Stimulated activated CD8-positive, alpha-beta memory T cell treated with anti-CD3 and anti-CD28 coated beads, Interleukin-7, amount 100 ng/mL, for 48 hours (primary cell): ENCODE measurements around the gene TTN.

Experiments used
- DNase-seq, 2 donors: peaks; one replicate each; pipeline ENCODE4 v3.0.0-alpha.2; 2020; ENCODE audit warnings: low read depth in 1 of 2; ENCODE audit errors: extremely low read depth in 1 of 2

TTN gene

DNA sequence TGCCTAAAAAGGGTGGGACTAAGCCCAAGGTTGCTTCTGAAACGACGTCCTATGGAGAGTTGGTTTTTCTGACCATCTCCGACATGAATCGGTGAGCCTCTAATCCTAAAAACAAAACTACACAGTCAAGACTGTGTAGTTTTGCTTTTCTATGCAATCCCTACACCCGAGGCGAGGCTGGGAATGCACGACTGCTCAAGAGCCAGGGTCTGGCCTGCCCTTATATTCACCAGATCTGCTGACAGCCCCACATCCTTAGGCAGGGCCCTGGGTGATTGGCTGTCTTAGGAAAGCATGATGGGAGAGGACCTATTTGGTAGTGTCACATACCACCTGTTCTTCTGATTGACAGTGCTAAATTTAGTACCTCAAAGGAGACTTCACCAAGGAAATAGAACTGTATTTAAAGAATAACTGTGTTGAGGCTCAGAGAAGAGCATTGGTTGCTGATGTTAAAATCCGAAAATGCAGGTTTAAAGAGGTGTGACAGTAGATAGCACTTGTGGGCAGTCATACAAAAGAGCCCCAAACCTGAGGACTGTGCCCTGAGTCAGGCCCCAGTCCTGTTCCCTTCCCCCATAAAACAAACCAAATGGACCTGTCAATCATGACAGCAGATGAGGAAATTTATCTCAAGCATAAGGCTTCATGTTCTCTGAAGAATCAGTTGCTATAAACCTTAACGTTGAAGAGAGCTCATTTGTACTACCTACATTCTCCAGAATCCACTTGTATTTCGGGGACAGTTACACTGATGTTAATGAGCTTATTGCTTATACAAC is at the start of gene TTN:
TSS of gene TTN (minus strand) at position 197 of the 782 bp plus-strand sequence. CDS start 2,781 bp downstream, outside the sequence.
- no peak for DNase-seq

DNA sequence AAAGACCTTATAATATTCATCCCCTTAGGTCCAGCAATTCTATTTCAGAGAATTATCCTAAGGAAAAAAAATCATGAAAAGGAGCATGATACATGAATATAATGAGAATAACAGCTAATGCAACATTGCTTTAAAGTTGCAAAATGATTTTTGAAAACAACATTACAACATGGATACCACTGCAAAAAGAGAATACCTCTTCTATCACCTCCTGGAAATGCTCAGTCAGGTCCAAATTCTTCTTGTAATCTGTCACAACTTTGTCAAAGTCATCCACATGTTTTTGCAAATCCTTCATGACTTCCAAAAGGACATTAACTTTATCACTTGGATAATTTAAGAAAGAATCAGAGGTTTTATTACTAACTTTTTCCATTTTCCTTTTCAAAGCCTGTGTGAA is 47.9 kb upstream of the TTN start:
- DNase-seq, result no peak

DNA sequence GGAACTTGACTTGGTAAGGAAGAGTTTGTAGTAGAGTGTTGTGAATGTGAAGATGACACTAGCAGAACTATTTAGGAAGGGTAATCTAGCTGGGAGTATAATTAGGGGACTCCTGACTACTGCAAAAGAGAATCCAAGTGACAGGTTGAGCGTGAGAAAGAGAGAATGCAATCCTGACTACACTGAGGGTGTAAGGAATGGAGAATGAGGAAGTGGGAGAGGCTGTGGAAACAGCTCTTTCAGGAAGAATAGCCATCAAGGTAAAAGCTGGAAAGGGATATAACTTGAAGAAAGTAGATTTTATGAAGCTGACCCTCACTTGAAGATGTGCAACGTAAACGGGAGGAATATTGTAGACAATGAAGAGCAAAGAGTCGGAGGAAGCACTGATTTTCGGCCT is 41.1 kb upstream of the TTN start:
- DNase-seq, result no peak

DNA sequence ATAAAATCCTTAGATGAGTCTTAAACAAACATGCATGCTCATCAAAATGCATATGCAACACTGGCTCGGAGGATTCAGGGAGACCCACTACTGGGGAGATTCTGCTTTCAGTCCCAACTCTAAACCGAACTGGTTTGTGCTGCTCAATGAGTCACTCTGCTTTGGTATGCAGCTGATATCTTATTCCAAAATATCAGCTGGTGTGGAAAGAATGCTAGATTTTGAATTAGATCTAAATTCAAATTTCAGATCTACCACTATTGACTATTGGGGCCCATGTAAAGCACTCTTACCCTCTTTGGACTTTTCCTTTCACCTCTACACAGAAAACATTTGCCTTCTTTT is 39.2 kb upstream of the TTN start:
- DNase-seq, result no peak

DNA sequence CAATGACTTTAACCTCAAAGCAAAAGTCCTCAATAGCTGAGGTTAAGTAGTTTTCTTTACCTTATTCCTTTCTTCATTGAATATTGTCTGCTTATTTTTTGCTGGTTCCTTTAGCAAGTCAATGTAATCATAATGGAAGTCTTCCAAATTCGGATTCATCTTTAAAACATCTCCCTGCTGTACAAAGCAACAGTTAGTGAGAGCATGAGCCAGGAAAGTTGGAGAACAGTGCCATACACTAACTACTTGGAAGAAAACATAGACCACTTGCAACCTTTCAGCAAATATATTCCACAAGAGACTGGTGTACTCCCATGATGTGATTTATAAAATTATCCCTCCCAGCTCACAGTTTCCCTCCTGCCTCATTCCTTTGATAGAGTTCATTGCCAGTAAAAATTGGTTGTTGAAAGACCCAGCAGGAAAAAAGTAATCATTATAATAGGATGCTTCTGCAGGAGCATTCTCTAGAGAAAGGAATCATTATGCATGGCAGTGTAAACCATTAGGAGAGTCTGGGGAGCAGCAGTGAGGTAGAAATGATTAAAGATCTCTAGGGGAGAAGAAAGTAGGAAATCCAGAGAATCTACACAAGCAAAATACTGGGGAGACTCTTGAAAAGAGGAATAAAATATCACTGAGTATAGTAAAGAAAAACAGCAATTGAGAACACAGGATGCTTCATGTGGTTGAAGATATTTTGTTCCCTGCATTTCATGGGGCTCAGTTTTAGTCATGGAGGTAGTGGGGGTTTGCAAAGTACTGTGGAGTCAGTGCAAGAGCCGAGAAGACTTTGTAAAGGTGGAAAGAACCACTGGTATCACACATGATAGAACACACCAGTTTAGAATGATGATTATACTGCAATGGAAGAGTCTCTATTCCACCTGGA is 38.6 kb upstream of the TTN start:
- no peak for DNase-seq

DNA sequence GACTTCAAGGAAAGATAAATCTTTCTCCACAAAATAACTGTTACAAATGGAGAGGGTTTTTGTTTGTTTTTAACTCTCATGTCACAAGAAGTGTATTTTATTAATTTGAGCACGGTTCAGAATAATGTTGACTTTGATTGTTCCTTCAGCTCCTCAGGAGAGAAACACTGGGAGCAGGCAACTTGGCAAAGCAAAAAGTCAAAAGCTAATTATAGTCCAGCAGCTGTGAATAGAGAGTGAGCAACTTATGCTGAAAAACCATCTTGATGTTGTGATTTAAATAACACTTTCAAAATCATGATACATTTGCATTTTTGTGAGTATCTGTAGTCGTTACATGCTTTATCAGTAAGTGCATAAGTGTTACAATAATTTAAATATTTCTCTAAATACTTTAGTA is 37.5 kb upstream of the TTN start:
- DNase-seq, result no peak

DNA sequence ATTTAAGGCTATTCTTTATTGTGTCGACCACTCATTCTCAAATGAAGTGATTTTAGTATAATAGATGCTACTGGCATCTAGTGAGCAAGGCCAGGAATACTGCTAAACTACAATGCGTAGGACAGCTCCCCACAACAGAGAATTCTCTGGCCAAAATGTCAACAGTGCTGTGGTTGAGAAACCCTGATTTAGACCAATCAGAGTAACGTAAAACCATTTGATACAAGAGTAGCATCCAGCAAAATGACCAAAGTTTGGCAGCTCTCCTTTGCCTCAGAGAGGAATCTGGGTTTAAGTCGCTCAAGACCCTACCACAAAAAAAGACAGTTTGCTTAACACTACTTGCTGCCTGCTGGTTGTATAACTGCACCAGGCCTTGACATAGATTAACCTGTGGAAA is 37.0 kb upstream of the TTN start:
- no peak for DNase-seq

DNA sequence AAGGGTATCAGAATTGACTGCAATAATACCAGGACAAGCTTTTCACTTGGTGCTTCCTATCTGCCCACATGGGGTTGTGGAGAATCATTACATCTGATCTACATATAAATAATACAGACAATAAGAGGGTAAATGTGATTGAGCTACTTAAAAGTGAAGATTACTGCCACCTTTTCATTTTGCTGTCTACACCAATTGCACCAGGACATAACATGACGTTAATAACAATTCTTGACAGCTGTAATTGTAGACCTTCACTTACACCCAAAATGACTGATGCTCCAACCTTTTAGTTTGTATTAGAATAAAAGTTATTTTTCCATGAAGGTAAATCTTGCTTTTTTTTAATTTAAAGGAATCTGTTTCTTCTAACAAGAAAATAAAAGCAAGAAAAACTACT is 36.5 kb upstream of the TTN start:
- no peak for DNase-seq

DNA sequence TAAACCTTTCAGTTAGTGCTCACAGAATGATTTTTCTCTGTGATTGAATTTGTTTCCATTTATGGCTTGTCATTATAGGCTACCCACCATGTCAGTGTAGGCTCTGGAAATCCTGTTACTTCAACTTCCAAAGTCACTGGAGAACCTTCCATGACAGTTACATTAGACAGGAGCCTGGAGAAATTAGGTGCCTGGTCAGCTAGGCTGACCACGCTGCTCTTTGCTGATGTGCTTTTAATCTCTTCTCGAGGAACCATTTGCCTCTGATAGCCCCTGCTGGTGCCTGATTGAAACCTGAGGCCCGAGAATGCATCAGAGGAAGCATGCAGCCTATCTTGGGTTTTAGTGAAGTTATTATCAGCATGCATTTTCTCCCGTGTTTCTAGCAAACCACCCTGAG is 29.6 kb upstream of the TTN start:
- DNase-seq, result no peak

DNA sequence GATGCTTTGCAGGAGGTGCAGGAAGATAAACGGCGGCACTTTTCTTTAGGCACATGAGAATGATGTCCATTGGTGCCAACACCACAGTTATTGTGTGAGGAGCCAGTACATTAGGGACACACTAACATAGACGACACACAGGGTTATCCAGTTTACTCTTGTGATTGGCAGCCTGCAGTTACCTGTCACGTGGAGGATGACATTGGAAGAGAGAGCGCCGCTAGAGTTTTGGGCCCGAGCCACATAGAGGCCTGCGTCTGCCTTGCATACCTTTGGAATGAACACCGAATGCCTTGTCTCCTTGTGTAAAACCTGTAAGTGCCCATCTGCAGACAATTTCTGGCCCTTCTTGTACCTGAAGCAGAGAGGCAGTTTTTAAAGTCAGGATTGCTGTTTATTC is 26.9 kb upstream of the TTN start:
- DNase-seq, result no peak

DNA sequence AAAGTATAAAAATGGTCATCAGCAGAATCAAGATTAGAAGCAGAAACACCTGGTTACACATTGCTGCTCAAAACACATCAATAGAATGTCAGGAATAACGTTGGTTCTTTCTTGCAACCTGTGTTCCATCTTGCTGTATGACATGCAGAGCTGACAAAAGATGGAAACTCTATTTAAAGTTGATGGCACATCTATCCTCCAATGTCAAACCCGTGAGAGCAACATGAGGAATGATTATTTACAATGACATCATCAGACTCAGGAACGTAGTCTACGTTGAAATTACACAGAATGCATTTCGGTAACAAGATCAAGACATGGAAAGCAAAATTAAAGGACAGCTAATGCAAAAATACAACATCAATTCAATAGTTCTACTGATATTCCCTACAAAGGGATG is 26.2 kb upstream of the TTN start:
- no peak for DNase-seq

DNA sequence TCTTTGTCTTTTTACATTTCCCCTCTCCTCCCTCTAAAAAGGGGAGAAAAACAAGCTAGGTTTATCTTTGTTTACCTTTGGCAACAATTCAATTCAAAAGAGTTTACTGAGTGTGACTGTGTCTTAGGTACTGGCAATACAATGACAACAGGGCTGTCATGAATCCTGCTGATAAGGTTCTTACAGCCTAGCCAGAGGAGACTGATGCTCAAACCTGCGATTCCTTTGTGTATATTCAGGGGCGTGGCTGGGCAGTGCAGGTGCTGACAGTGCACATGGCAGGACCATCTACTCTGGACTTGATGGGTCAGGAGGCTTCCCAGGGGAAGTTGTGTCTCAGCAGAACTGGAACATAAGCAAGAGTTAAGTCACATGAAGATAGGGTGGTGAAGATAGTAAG is 23.2 kb upstream of the TTN start:
- DNase-seq, result no peak

DNA sequence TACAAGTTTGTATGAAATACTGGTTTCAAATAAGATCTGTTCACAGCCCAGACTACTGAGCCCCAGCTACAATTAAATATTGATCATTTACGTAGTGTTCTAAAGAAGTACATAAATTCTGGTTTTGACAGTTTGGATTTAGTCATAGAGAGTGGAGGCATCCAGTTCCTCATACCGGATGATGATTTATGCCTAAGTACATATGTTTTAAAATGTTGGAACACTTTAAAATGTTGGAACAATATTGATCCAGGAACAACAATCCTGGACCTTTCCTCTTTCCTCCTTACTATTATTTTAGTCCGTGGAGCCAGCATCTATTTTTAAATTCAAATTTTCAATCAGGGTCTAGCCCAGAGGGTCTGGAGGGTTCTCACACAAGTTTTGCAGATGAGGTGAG is 22.8 kb upstream of the TTN start:
- DNase-seq, result no peak

DNA sequence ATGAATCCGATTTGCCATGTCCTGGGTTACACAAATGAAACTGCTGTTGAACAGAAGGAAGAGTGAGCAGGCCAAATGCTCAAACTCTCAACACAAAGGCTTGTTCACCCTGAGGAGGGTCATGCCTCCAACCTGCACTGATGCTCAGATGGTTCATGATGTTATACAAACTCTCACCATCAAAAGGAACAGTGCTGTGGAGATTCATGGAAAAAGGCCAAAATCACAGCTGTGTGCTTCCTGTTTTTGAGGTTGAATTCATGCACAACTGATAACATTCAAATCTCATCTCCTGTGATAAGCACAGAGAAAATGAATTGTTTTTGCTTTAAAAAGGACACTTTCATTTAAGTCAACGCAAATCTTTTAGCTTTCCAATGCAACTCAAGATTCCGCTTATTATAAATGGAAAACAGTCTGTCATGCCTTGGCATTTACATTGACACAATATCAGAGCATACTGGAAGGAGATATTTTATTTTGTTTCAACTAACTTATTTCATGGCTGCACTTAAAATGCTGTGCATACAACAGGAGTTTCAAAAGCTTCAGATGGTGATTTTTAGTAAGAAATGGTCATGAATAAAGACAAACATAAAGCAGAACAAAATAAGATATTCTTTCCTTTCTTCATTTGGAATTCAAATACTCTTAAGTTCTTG is 22.2 kb upstream of the TTN start:
- DNase-seq, result no peak

DNA sequence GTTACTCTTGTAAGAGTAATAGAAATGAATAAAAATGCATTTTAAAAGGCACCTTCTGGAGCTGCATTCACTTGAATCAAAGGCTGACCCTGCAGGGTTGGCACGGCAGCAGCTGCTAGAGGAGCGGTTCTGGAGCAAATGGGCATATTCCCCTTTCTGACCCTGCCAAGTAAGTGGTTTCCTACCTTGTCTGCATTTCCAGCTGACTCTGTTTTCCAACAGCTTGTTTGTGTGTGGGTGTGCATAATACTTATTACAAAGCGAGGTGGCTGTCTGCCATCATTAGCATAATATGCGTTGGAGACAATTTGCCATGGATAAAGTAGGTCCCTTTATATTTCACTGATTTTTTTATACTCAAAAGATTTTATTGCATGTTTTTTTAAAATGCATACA is 21.3 kb upstream of the TTN start:
- no peak for DNase-seq

DNA sequence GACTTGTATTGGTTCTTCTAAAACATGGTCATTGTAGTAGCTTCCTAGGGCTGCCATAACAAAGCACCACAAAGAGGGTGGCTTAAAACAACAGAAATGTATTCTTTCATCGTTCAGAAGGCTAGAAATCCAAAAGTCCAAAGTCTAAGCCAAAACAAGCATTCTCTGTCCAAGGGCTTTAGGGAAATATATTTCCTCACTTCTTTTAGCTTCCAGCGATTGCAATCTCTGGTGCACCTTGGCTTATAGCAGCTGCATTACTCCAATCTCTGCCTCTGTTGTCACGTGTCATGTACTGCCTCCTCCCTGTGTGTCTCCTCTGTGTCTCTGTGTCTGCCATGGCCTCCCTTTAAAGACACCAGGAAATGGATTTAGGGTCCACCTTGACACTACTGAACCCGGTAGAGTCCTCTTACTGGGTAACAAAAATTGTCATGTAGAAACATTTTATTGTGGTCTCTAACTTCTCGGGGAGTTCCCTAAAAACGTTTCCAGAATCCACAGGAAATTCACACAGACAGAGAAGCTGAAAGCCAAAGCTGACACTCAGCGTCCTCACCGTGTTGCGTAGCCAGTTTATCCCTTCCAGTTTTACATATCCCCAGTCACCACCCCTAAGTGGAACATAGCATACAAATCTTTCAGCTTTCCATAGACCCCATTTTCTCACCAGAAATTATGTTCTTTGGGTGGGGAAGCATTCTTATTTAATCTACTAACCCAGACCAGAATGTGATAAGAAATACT is 20.7 kb upstream of the TTN start:
- DNase-seq, result no peak

DNA sequence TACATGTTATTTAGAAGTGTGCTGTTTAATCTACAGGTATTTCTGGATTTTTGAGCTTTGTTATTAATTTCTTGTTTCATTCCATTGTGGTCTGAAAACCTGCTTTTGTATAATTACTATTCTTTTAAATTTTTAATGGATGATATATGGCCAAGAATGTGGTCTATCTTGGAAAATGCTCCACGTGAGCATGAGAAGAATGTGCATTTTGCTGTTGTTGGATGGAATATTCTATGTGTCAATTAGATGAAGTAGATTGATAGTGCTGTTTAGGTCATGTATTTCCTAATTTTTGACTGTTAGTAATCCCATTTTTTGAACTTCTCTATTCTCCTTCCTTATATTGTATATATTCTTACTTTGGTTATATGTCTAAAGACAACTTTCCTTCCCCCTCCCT is 19.9 kb upstream of the TTN start:
- DNase-seq, result no peak

DNA sequence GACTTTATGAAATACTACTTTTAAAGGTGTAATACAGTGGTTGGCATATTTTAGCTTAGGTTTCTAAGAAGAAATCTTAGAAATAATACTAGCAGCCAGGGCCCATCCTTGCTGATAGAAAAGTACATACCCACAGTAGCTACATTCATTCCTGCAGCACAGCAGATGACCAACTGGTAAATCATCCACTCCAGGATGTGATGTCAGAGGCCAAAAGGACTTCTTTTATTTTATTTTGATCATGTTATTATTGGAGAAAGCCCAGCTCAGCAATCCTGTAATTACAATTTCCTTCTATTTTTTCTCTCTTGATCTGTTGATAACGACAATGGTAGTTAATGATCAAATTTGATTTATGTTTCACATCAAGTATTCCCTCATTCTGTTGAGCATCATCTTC is 18.0 kb upstream of the TTN start:
- no peak for DNase-seq

DNA sequence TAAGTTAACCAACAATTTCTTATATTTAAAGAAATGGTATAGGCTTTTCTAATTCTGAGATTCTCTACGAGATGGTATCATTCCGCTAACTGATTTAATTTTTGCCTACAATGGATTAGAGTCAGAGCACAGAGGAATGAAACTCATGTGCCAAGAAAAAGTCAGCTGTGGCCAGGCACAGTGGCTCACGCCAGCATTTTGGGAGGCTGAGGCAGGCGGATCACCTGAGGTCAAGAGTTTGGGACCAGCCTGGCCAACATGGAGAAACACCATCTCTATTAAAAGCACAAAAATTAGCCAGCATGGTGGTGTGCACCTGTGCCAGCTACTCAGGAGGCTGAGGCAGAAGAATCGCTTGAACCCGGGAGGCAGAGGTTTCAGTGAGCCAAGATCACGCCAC is 17.0 kb upstream of the TTN start:
- no peak for DNase-seq

DNA sequence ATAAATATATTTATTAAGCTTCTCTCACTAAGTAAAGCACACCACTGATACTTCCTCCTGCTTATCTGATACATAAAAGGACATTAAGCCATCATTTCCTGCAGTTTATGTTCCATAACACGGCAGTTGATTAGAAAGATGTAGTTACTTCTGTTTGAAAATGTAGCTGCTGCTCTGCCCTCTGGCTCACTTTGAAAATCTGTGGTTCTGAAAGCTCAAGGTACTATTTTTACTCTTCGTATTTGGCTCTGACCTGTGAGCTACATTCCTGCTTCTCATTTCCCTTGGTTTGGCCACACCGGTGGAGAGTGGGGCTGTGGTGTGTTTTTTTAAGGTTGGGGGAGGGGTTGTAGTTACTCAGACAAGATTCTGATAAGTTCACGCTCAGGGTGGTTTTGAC is 12.8 kb upstream of the TTN start:
- DNase-seq, result no peak
